Testis (tissue), 2 donors: ENCODE results near the gene HMMR.

Experiments
- POLR2A ChIP-seq: fragments of 450-650 bp; IDR thresholded peaks from one replicate; pipeline ENCODE4 v1.6.1; 2017; ENCODE audit warnings: antibody characterized with exemption, mild to moderate bottlenecking, moderate library complexity
- TF ChIP-seq, protein P1 (sequence below), 3 experiments: fragments of 450-650 bp in 2 of 3; fragments of 200-600 bp in 1 of 3; sonication (generic) in 1 of 3; IDR thresholded peaks; one replicate each; pipeline ENCODE4 v1.5.1; 2016 to 2019; ENCODE audit warnings: antibody characterized with exemption in 3 of 3, mild to moderate bottlenecking in 2 of 3, moderate library complexity in 1 of 3

DNA sequence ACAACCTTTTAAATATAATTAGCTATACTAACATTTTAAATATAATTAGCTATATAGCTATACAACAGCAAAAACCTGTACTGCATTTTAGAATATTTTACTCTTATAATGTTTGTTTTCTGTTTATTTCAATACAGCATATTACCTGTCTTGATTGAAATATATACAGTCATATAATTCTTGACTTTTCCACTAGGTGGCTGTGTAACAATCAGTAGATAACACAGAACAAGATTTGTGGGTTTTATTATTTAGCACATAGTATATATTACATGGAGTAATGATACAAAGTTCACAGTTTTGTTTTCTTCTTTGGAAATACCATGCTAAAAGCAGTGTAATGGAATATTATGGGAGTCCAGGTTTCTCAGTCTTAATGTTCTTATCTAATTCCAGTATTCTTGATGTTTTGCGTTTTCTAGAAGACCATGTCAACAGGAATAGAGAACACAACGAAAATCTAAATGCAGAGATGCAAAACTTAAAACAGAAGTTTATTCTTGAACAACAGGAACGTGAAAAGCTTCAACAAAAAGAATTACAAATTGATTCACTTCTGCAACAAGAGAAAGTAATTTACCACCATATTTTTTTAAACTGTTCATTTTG, 13.3 kb downstream of the HMMR start:
- TF ChIP-seq, protein P1, sequence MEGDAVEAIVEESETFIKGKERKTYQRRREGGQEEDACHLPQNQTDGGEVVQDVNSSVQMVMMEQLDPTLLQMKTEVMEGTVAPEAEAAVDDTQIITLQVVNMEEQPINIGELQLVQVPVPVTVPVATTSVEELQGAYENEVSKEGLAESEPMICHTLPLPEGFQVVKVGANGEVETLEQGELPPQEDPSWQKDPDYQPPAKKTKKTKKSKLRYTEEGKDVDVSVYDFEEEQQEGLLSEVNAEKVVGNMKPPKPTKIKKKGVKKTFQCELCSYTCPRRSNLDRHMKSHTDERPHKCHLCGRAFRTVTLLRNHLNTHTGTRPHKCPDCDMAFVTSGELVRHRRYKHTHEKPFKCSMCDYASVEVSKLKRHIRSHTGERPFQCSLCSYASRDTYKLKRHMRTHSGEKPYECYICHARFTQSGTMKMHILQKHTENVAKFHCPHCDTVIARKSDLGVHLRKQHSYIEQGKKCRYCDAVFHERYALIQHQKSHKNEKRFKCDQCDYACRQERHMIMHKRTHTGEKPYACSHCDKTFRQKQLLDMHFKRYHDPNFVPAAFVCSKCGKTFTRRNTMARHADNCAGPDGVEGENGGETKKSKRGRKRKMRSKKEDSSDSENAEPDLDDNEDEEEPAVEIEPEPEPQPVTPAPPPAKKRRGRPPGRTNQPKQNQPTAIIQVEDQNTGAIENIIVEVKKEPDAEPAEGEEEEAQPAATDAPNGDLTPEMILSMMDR (IDR thresholded peaks at IDR 0.05): peak in 2 of 3 experiments; percentile 4 to 56
- TF ChIP-seq POLR2A: no peak
